Endodermal cell (in vitro differentiated cells): Measurements from ENCODE around the gene EIF3A. TPM values are rescaled to one million over a fixed set of nuclear protein-coding genes. Genes with fewer than 3 reads are reported as not detected.

Source experiments
- DNase-seq: peaks from one replicate; pipeline ENCODE4 v3.0.0-alpha.2; 2017
- H3K27ac ChIP-seq: 2 replicates; pipeline ENCODE4 v1.5.1; 2013; ENCODE audit warnings: mild to moderate bottlenecking, low read depth, low read length, moderate library complexity
- H3K27me3 ChIP-seq: 2 replicates; pipeline ENCODE4 v1.6.1; 2013; ENCODE audit warnings: mild to moderate bottlenecking, low read length, moderate library complexity; ENCODE audit not compliant: insufficient read depth, control insufficient read depth, poor library complexity, severe bottlenecking
- H3K36me3 ChIP-seq: 2 replicates; pipeline ENCODE4 v1.7.0; 2013; ENCODE audit warnings: mild to moderate bottlenecking, low read length, moderate library complexity; ENCODE audit not compliant: control insufficient read depth, insufficient read depth
- H3K4me1 ChIP-seq: one replicate; pipeline ENCODE4 v1.7.0; 2013; ENCODE audit warnings: low read length; ENCODE audit not compliant: control insufficient read depth, insufficient read depth
- H3K4me3 ChIP-seq: 2 replicates; pipeline ENCODE4 v1.5.1; 2013; ENCODE audit warnings: mild to moderate bottlenecking, low read length, moderate library complexity
- H3K9ac ChIP-seq: 2 replicates; pipeline ENCODE4 v1.6.1; 2013; ENCODE audit warnings: mild to moderate bottlenecking, low read length, moderate library complexity; ENCODE audit not compliant: poor library complexity, severe bottlenecking; ENCODE audit errors: extremely low read depth
- H3K9me3 ChIP-seq: 2 replicates; pipeline ENCODE4 v1.6.1; 2013; ENCODE audit warnings: mild to moderate bottlenecking, low read length, moderate library complexity; ENCODE audit not compliant: control insufficient read depth
- H3K27ac Mint-ChIP-seq: 2 replicates; pipeline ENCODE4 v1.8.0; 2020; ENCODE audit warnings: mixed read lengths
- H3K27me3 Mint-ChIP-seq: 2 replicates; pipeline ENCODE4 v1.8.0; 2021; ENCODE audit warnings: mild to moderate bottlenecking, mixed read lengths; ENCODE audit not compliant: insufficient read depth
- H3K36me3 Mint-ChIP-seq: 2 replicates; pipeline ENCODE4 v1.8.0; 2020; ENCODE audit warnings: low read depth, mixed read lengths
- H3K4me1 Mint-ChIP-seq: 2 replicates; pipeline ENCODE4 v1.8.0; 2020; ENCODE audit warnings: mixed read lengths
- H3K4me3 Mint-ChIP-seq: 2 replicates; pipeline ENCODE4 v1.8.0; 2020; ENCODE audit warnings: mild to moderate bottlenecking, moderate library complexity, mixed read lengths
- H3K9me3 Mint-ChIP-seq: 2 replicates; pipeline ENCODE4 v1.8.0; 2020; ENCODE audit warnings: mild to moderate bottlenecking, mixed read lengths
- CTCF ChIP-seq: fragments of 200-600 bp; sonication (generic); conservative IDR thresholded peaks from 2 replicates; pipeline ENCODE4 v1.5.0; 2021; ENCODE audit warnings: antibody characterized with exemption, mild to moderate bottlenecking
- WGBS, 2 experiments: methylation state at CpG; one replicate each; pipeline versions ENCODE4 v1.1.5 to v1.1.7; 2013; ENCODE audit warnings: missing lambda C conversion rate in 2 of 2, mixed read lengths in 1 of 2; ENCODE audit not compliant: insufficient coverage in 1 of 2, insufficient read length in 1 of 2; 5-methylcytosine and 5-hydroxymethylcytosine counted together
- total RNA-seq, 2 donors: library from RNA; stranded (reverse); fragmentation: NEBNext Ultra II Directional in 1 of 2; extraction: Animal tissue kit (Norgen Biotek cat#: 25700) in 1 of 2; gene quantifications; 2 replicates in 1 of 2; 3 replicates in 1 of 2; pipeline ENCODE4 v1.2.1, GENCODE V29; 2021

Gene EIF3A
- total RNA-seq, 2 donors from 2014 or later: 134 to 144 TPM

- Histone ChIP-seq H3K9ac (no peak overlapping the region), H3K36me3 (no peaks in the 10 kb centered on the region), H3K9me3 (no peaks in the 10 kb centered on the region), H3K4me1 (peaks cover 15% of the 10 kb centered on the region), H3K4me3 (no peak overlapping the region), H3K27ac (no peak overlapping the region), H3K27me3 (peaks cover 5% of the 10 kb centered on the region)
- no peak for TF ChIP-seq CTCF
- no peaks in the 10 kb centered on the region for H3K9me3 Mint-ChIP-seq
- DNase-seq: no peak
- no peaks in the 10 kb centered on the region for H3K36me3 Mint-ChIP-seq
- H3K27ac Mint-ChIP-seq: no peak overlapping the region
- peaks cover 15% of the 10 kb centered on the region for H3K27me3 Mint-ChIP-seq
- peaks cover 12% of the 10 kb centered on the region for H3K4me1 Mint-ChIP-seq
- 90 to 92% methylated on average over 6 to 7 of the region's 7 CpGs for WGBS, 2 experiments
- H3K4me3 Mint-ChIP-seq: no peak overlapping the region
Observed at GRCh38 chr10:119025776-119026175, 54.8 kb downstream of the EIF3A start.

- Mint-ChIP-seq H3K36me3 (no peaks in the 10 kb centered on the region), H3K27me3 (peaks cover 15% of the 10 kb centered on the region), H3K4me3 (no peak overlapping the region), H3K4me1 (peaks cover 12% of the 10 kb centered on the region), H3K27ac (no peak overlapping the region), H3K9me3 (no peaks in the 10 kb centered on the region)
- no peak overlapping the region for H3K4me3 ChIP-seq
- H3K27ac ChIP-seq: no peak overlapping the region
- DNase-seq: no peak
- peaks cover 15% of the 10 kb centered on the region for H3K4me1 ChIP-seq
- WGBS, 2 experiments: 84 to 92% methylated on average over 6 to 7 of the region's 7 CpGs
- H3K36me3 ChIP-seq: no peaks in the 10 kb centered on the region
- peaks cover 5% of the 10 kb centered on the region for H3K27me3 ChIP-seq
- TF ChIP-seq CTCF: no peak
- H3K9ac ChIP-seq: no peak overlapping the region
- H3K9me3 ChIP-seq: no peaks in the 10 kb centered on the region
Observed at GRCh38 chr10:119025336-119025735, 55.3 kb downstream of the EIF3A start.

- Histone ChIP-seq H3K36me3 (no peaks in the 10 kb centered on the region), H3K27ac (no peak overlapping the region), H3K27me3 (peaks cover 5% of the 10 kb centered on the region), H3K4me1 (peaks cover 15% of the 10 kb centered on the region), H3K9ac (no peak overlapping the region), H3K4me3 (no peak overlapping the region), H3K9me3 (no peaks in the 10 kb centered on the region)
- peaks cover 12% of the 10 kb centered on the region for H3K4me1 Mint-ChIP-seq
- H3K27ac Mint-ChIP-seq: no peak overlapping the region
- H3K36me3 Mint-ChIP-seq: no peaks in the 10 kb centered on the region
- H3K9me3 Mint-ChIP-seq: no peaks in the 10 kb centered on the region
- no peak for DNase-seq
- TF ChIP-seq CTCF: no peak
- H3K4me3 Mint-ChIP-seq: no peak overlapping the region
- H3K27me3 Mint-ChIP-seq: peaks cover 15% of the 10 kb centered on the region
- WGBS, 2 experiments: 63 to 67% methylated on average over 4 to 6 of the region's 6 CpGs
Observed at GRCh38 chr10:119024882-119025281, 55.7 kb downstream of the EIF3A start.
